Activated B cell treated with CpG ODN at 0.5 μM for 24 hours (primary cell): ENCODE results near the gene BANP. TPM values are rescaled to one million over a fixed set of nuclear protein-coding genes. Genes with fewer than 3 reads are reported as not detected.
"Not testable (repeated sequence)": the region's sequence is repeated elsewhere in the genome, so short reads cannot be mapped to it uniquely, and the experiment has no call there.

Source experiments
- ATAC-seq: fragments of 200-7000 bp; cut with Tn5 transposase; one replicate; pipeline ENCODE4 v1.10.0; 2021; ENCODE audit warnings: low read depth, mild to moderate bottlenecking, moderate library complexity
- CTCF ChIA-PET: fragments of 350-600 bp; sonication (Branson Sonifier 250); formaldehyde crosslinking; loops from one replicate; lab custom pipeline; 2021; ENCODE audit warnings: antibody characterized with exemption; lab: Charles Lee
- POLR2A ChIA-PET: fragments of 350-600 bp; sonication (Branson Sonifier 250); formaldehyde crosslinking; loops from one replicate; lab custom pipeline; 2021; ENCODE audit warnings: antibody characterized with exemption; lab: Charles Lee
- DNase-seq: peaks from one replicate; pipeline ENCODE4 v3.0.0; 2022
- H3K27ac Mint-ChIP-seq: one replicate; pipeline ENCODE4 v1.8.0; 2020; ENCODE audit warnings: mixed read lengths
- H3K27me3 Mint-ChIP-seq: one replicate; pipeline ENCODE4 v1.8.0; 2021; ENCODE audit warnings: mixed read lengths
- H3K36me3 Mint-ChIP-seq: one replicate; pipeline ENCODE4 v1.8.0; 2021; ENCODE audit warnings: low read depth, mixed read lengths
- H3K4me1 Mint-ChIP-seq: one replicate; pipeline ENCODE4 v1.8.0; 2021; ENCODE audit warnings: mixed read lengths
- H3K4me3 Mint-ChIP-seq: one replicate; pipeline ENCODE4 v1.8.0; 2020; ENCODE audit warnings: mild to moderate bottlenecking, mixed read lengths
- H3K9me3 Mint-ChIP-seq: one replicate; pipeline ENCODE4 v1.8.0; 2020; ENCODE audit warnings: mixed read lengths
- intact Hi-C: fragments of 100-400 bp; cut with micrococcal nuclease; formaldehyde crosslinking; loops from one replicate; pipeline ENCODE4 v1.15.1; 2024
- total RNA-seq: library from RNA; stranded (reverse); gene quantifications from 2 replicates; pipeline ENCODE4 v1.2.3, GENCODE V29; 2022

BANP gene
- total RNA-seq, 1 donor from 2014 or later, result 72.3 TPM

- POLR2A ChIA-PET, H3K9me3 Mint-ChIP-seq, DNase-seq: not testable (repeated sequence)
These were observed 140.2 kb downstream of the BANP start for GRCh38 chr16:88091221-88091971.

DNA sequence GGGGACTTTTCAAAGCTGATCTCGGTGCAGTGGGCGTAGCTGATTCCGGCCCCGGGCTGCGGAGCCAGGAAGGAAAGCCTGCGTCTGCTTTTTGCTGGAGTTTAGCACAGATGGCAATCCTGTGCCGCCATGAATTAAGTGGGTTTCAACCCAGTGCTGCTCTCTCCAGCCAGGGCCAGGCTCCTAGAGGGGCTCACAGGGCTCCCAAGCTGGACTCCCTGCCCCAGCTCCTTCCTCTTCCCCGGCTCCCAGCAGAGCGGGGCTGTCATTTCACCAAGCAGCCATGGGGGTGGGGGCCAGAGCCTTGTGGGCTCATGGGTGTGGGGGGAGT, 140.7 kb downstream of the BANP start:
- CTCF ChIA-PET, H3K36me3 Mint-ChIP-seq: not testable (repeated sequence)

More at GRCh38 chr16:88091221-88091971, 140.2 kb downstream of the BANP start:
- H3K36me3 Mint-ChIP-seq, H3K4me3 Mint-ChIP-seq, H3K27me3 Mint-ChIP-seq, intact Hi-C loops, CTCF ChIA-PET, ATAC-seq, H3K27ac Mint-ChIP-seq, H3K4me1 Mint-ChIP-seq: not testable (repeated sequence)

GRCh38 chr16:88092791-88093555, 141.7 kb downstream of the BANP start:
- H3K9me3 Mint-ChIP-seq, H3K27ac Mint-ChIP-seq, H3K36me3 Mint-ChIP-seq, ATAC-seq, H3K4me3 Mint-ChIP-seq, POLR2A ChIA-PET, CTCF ChIA-PET, H3K27me3 Mint-ChIP-seq, H3K4me1 Mint-ChIP-seq, intact Hi-C loops, DNase-seq: not testable (repeated sequence)

More for the DNA sequence above, 140.7 kb downstream of the BANP start:
- POLR2A ChIA-PET, H3K9me3 Mint-ChIP-seq, H3K27me3 Mint-ChIP-seq, H3K4me1 Mint-ChIP-seq, H3K27ac Mint-ChIP-seq, H3K4me3 Mint-ChIP-seq, intact Hi-C loops, ATAC-seq, DNase-seq: not testable (repeated sequence)

DNA sequence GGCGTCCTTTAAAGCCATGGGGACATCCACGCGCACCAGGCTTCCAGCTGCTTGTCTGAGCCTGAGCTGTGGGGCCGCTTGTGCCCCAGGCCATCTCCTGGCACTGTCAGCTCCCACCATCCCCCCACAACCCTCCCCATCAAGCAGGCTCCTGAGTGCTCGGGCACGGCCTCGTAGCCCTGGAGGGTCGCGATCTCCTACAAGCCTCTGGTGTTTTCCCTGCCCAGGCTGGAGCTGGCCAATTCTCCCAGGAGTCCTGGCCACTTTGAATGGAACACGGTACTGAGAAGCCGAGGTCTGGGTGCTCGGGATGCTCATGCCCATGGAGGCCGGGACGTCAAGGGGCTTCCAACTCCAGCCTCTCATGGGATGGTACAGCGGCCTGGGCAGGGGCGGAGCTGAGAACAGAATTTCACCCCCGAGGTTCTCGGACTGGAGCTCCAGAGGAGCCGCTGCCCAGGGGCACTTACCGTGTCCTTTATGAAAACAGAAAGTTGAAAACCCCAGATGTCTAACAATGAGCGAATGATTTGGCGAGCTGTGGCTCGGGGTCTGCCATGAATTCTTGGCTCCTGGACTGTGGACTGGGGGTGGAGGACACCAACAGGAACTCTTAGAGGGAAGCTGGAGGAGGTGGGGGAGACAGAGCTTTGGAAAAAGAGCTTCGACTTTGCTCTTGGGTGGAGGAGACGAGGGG, 142.5 kb downstream of the BANP start:
- H3K9me3 Mint-ChIP-seq, CTCF ChIA-PET, DNase-seq, H3K27ac Mint-ChIP-seq, intact Hi-C loops, H3K36me3 Mint-ChIP-seq, ATAC-seq, H3K4me1 Mint-ChIP-seq, POLR2A ChIA-PET, H3K4me3 Mint-ChIP-seq, H3K27me3 Mint-ChIP-seq: not testable (repeated sequence)

DNA sequence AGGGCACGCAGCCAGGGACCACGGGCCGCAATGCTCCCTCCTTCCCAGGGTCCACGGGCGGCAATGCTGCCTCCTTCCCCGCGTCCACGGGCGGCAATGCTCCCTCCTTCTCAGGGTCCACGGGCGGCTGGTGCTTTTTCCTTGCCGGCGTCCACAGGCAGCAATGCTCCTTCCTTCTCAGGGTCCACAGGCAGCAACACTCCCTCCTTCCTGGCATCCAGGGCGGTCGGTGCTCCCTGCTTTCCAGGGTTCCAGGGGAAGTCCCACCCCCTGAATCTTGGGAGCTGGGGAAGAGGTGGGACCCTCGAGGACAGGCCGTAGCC, 143.0 kb downstream of the BANP start:
- H3K27me3 Mint-ChIP-seq, result peaks cover 11% of the 10 kb centered on the region
- ATAC-seq, H3K4me3 Mint-ChIP-seq, H3K9me3 Mint-ChIP-seq, H3K36me3 Mint-ChIP-seq, H3K4me1 Mint-ChIP-seq, intact Hi-C loops, POLR2A ChIA-PET, DNase-seq, H3K27ac Mint-ChIP-seq, CTCF ChIA-PET: not testable (repeated sequence)

DNA sequence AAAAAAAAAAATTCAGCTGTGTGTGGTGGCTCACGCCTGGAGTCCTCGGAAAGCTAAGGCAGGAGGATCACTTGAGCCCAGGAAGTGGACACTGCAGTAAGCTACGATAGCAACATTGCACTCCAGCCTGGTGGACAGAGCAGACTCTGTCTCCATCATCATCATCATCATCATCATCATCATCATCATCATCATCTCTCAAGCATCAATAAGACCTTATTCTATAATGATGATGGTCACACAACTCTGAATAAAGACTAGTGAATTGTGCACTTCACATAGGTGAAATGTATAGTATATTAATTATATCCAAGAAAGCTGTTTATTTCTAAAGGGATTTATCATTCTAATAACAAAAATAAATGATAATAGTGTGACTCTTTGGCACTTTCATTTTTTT, 143.7 kb downstream of the BANP start:
- H3K4me1 Mint-ChIP-seq, H3K27ac Mint-ChIP-seq, intact Hi-C loops, CTCF ChIA-PET, H3K36me3 Mint-ChIP-seq, ATAC-seq, H3K4me3 Mint-ChIP-seq, H3K9me3 Mint-ChIP-seq, DNase-seq, POLR2A ChIA-PET: not testable (repeated sequence)
- peaks cover 15% of the 10 kb centered on the region for H3K27me3 Mint-ChIP-seq

DNA sequence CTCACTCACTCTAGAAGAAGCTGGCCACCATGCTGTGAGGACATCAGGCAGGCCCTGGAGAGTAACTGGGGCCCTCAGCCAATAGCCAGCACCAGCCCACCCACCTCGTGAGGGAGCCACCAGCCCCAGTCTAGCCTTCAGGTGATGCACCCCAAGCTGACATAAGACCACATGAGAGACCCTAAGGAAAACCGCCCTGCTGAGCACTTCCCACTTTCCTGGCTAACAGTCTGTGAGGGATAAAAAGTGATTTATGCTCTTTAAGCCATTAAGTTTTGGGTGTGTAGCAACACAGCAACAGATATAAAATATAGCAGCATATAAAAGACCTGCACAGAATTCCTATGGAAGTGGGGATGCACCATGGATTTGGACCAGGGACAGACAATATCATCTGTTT, 145.4 kb downstream of the BANP start:
- DNase-seq, H3K27ac Mint-ChIP-seq: not testable (repeated sequence)

DNA sequence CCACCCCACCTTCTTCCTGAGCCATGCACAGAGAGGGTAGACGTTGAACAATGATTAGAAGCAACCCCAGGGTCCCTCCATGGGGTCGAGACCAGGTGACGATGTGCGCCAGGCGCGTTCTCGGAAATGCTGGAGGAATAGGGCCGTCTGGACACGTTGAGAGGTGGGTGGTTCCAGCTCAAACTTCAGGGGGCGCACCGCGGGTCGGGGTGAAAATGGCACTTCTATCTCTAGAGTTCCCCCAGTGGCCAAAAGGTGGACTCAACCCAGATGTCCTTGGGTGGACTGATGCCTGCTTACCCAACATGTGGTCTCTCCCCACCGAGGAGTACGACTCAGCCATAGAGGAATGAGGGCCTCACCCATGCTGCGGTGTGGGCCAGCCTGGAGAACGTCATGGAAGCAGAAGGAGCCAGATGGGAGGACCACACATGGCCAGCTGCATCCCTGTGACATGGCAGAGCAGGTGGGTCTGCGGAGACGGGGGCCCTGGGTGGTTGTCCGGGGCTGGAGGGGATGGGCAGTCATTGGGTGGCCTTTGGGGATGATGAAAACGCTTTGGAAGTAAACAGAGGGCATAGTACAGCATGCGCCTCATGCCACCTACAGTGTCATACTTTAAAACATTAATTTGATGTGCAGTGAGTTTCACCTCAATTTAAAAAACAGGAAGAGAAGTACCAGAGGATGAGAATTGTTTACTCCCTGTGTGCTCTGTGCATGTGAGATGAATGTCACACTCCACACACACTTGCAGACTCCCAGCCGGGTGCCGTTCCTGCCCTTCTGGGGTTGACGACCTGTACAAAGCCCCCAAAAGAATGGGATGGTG, 147.7 kb downstream of the BANP start:
- H3K9me3 Mint-ChIP-seq, H3K4me1 Mint-ChIP-seq, ATAC-seq, H3K36me3 Mint-ChIP-seq, CTCF ChIA-PET, H3K27ac Mint-ChIP-seq, H3K4me3 Mint-ChIP-seq, intact Hi-C loops, DNase-seq: not testable (repeated sequence)
- peaks cover 20% of the 10 kb centered on the region for H3K27me3 Mint-ChIP-seq
- POLR2A ChIA-PET, result interaction anchor here (0.6 kb wide), 1 partner anchor 72 kb away, joined by 3 read pairs; no protein-coding TSS in a partner anchor

More for the DNA sequence above, 145.4 kb downstream of the BANP start:
- H3K36me3 Mint-ChIP-seq, intact Hi-C loops, CTCF ChIA-PET, H3K4me3 Mint-ChIP-seq, POLR2A ChIA-PET, H3K9me3 Mint-ChIP-seq, H3K4me1 Mint-ChIP-seq, ATAC-seq: not testable (repeated sequence)
- H3K27me3 Mint-ChIP-seq, result peaks cover 20% of the 10 kb centered on the region
